HEK293T (cell line): ENCODE data around the gene NKIRAS2.

Experiments
- CTCF ChIA-PET: fragments of 350-600 bp; formaldehyde crosslinking; extraction: SDS; loops from one replicate; lab custom pipeline; 2021; ENCODE audit warnings: antibody characterized with exemption, inconsistent platforms; lab: Yijun Ruan, JAX
- POLR2A ChIA-PET: fragments of 350-600 bp; formaldehyde crosslinking; extraction: SDS; loops from one replicate; lab custom pipeline; 2020; ENCODE audit warnings: antibody characterized with exemption, inconsistent platforms; lab: Yijun Ruan, JAX
- DNase-seq: peaks from one replicate; pipeline ENCODE4 v3.0.0; 2012; ENCODE audit warnings: mixed read lengths; ENCODE audit errors: extremely low spot score
- ARNT ChIP-seq: fragments of 450-650 bp; IDR thresholded peaks from 2 replicates; pipeline ENCODE4 v1.6.1; 2017; ENCODE audit warnings: mild to moderate bottlenecking
- BHLHE40 ChIP-seq: fragments of 450-650 bp; IDR thresholded peaks from 2 replicates; pipeline ENCODE4 v1.6.1; 2016; ENCODE audit warnings: mild to moderate bottlenecking, moderate library complexity, borderline replicate concordance
- CTBP1 ChIP-seq: fragments of 450-650 bp; IDR thresholded peaks from 2 replicates; pipeline ENCODE4 v1.6.1; 2016; ENCODE audit warnings: borderline replicate concordance
- ELF4 ChIP-seq: fragments of 450-650 bp; IDR thresholded peaks from 2 replicates; pipeline ENCODE4 v1.6.1; 2017; ENCODE audit warnings: antibody characterized with exemption
- FOXA1 ChIP-seq: fragments of 450-650 bp; IDR thresholded peaks from 2 replicates; pipeline ENCODE4 v1.6.1; 2016; ENCODE audit warnings: mild to moderate bottlenecking
- FOXK2 ChIP-seq: fragments of 450-650 bp; IDR thresholded peaks from 2 replicates; pipeline ENCODE4 v1.6.1; 2016; ENCODE audit warnings: mild to moderate bottlenecking
- FOXM1 ChIP-seq: fragments of 450-650 bp; IDR thresholded peaks from 2 replicates; pipeline ENCODE4 v1.6.1; 2017; ENCODE audit warnings: mild to moderate bottlenecking, borderline replicate concordance
- HDGF ChIP-seq: fragments of 450-650 bp; IDR thresholded peaks from 2 replicates; pipeline ENCODE4 v1.6.1; 2017; ENCODE audit warnings: antibody characterized with exemption, borderline replicate concordance
- L3MBTL2 ChIP-seq: fragments of 450-650 bp; conservative IDR thresholded peaks from 2 replicates; pipeline ENCODE4 v1.6.1; 2016; ENCODE audit warnings: mild to moderate bottlenecking
- LEF1 ChIP-seq: fragments of 450-650 bp; IDR thresholded peaks from 2 replicates; pipeline ENCODE4 v1.6.1; 2017; ENCODE audit warnings: mild to moderate bottlenecking, borderline replicate concordance
- NFRKB ChIP-seq: fragments of 450-650 bp; IDR thresholded peaks from 2 replicates; pipeline ENCODE4 v1.6.1; 2016; ENCODE audit warnings: mild to moderate bottlenecking, moderate library complexity
- SP1 ChIP-seq: fragments of 450-650 bp; IDR thresholded peaks from 2 replicates; pipeline ENCODE4 v1.6.1; 2017
- SUZ12 ChIP-seq: fragments of 450-650 bp; IDR thresholded peaks from 2 replicates; pipeline ENCODE4 v1.6.1; 2016; ENCODE audit warnings: mild to moderate bottlenecking
- TARDBP ChIP-seq: fragments of 450-650 bp; IDR thresholded peaks from 2 replicates; pipeline ENCODE4 v1.6.1; 2016
- ZNF384 ChIP-seq: fragments of 450-650 bp; IDR thresholded peaks from 2 replicates; pipeline ENCODE4 v1.6.1; 2016
- TF ChIP-seq, protein P1 (sequence below): fragments of 450-650 bp; IDR thresholded peaks from 2 replicates; pipeline ENCODE4 v1.6.1; 2016

NKIRAS2 gene

DNA sequence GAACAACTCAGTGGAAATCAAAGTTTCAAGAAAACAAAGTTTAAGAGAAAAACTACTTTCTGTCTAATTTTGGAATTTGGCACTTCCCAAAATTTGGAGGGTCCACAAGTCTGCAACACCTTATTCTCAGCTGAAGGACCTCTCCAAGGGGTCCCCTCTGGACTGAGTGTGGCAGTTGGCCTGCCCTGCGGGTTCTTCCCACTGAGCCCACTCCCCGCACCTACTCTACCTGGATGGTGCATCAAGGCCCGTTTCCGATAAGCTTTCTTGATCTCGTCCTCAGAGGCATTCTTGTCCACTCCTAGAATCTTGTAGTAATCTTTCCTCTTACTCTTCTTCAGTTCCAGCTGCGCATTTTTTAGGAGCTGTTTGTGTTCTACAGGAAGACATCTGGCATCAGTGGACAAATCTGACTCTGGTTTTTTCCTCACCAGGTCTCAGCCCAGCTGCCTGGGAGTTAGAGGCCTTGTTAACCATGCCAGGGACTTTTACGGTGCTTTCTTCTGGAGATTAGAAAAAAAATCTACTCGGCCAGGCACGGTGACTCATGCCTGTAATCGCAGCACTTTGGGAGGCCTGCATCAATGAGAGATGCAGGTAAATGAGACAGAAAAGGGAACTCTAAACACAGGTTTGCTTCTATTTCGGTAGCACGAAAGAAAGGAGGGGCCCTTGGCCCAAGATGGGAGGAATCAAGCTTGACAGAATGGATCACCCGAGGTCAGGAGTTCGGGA lies 37.7 kb upstream of the NKIRAS2 start:
- CTCF ChIA-PET, result no interaction called here
- POLR2A ChIA-PET, result interaction anchor here (3.3 kb wide), 1 partner anchor 15 kb away, joined by 13 read pairs; the partner anchor contains the start of gene CNP
- no peak for DNase-seq

DNA sequence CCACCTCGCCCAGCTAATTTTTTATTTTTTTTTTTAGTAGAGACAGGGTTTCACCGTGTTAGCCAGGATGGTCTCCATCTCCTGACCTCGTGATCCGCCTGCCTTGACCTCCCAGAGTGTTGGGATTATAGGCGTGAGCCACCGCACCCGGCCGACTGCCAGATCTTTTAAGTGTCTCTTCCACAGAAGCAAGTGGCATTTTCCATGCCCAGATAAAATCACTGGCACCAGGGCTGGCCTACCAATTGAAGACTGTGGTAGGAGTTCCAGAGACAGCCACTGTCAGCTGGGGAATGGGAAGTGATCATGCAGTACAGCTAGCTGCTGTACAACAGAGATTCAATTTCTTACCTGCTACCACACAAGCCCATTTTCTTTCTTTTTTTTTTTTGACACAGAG lies 35.4 kb upstream of the NKIRAS2 start:
- TF ChIP-seq FOXM1 (no peak), SP1 (no peak), FOXA1 (no peak), CTBP1 (no peak), FOXK2 (no peak), TARDBP (no peak), HDGF (no peak), ARNT (no peak), NFRKB (no peak), ELF4 (no peak), L3MBTL2 (no peak), BHLHE40 (no peak), SUZ12 (no peak), ZNF384 (no peak)
- TF ChIP-seq, protein P1, sequence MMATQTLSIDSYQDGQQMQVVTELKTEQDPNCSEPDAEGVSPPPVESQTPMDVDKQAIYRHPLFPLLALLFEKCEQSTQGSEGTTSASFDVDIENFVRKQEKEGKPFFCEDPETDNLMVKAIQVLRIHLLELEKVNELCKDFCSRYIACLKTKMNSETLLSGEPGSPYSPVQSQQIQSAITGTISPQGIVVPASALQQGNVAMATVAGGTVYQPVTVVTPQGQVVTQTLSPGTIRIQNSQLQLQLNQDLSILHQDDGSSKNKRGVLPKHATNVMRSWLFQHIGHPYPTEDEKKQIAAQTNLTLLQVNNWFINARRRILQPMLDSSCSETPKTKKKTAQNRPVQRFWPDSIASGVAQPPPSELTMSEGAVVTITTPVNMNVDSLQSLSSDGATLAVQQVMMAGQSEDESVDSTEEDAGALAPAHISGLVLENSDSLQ, result no peak
- no peak for DNase-seq
- CTCF ChIA-PET, result no interaction called here
- POLR2A ChIA-PET, result interaction anchor here (0.8 kb wide), 1 partner anchor 34 kb away, joined by 4 read pairs; no protein-coding TSS in a partner anchor

More for the DNA sequence above, 37.7 kb upstream of the NKIRAS2 start:
- TF ChIP-seq TARDBP (no peak), CTBP1 (no peak), L3MBTL2 (no peak), BHLHE40 (no peak), FOXA1 (no peak)
- TF ChIP-seq, protein P1, result no peak

DNA sequence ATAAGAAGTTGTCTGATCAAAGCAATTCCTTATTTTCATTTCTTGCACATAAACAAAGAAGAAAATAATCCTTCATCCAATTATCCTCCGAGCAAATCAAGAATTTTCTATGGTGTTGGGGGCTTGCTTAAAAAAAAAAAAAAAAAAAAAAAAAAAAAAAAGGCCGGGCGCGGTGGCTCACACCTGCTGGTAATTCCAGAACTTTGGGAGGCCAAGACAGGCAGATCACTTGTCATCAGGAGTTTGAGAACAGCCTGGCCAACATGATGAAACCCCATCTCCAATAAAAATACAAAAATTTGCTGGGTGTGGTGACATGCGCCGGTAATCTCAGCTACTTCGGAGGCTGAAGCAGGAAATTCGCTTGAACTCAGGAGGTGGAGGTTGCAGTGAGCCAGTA lies 34.0 kb upstream of the NKIRAS2 start:
- CTCF ChIA-PET, result no interaction called here
- POLR2A ChIA-PET, result no interaction called here
- TF ChIP-seq ZNF384 (peak; percentile 47; the same call in 1 of the 2 replicates), L3MBTL2 (no peak)
- DNase-seq, result no peak

DNA sequence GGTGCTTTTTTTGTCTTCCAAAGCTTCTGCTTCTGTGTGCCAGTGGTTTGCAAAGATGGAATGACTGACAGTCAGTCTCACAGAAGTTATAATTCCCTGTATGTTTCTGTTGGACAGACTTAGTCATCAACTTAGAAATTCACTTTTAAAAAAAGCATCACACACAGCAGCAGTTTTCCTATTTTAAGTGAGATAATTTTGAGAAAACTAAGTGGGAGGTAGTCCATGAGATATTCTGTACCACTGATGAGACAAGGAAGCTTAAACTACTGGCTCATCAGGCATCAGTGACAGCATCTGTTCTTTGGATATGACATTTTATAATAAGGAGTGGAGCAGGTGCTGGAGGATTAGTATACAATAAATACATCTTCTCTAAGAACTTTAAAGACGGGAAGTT lies 33.3 kb upstream of the NKIRAS2 start:
- DNase-seq, result no peak
- POLR2A ChIA-PET, result no interaction called here
- TF ChIP-seq NFRKB, result no peak
- TF ChIP-seq SUZ12, result no peak
- no peak for TF ChIP-seq FOXK2
- TF ChIP-seq FOXA1, result no peak
- no peak for TF ChIP-seq ARNT
- TF ChIP-seq FOXM1, result no peak
- TF ChIP-seq, protein P1, result no peak
- TF ChIP-seq CTBP1, result no peak
- no peak for TF ChIP-seq ZNF384
- no peak for TF ChIP-seq LEF1
- TF ChIP-seq L3MBTL2, result no peak
- no peak for TF ChIP-seq TARDBP
- no peak for TF ChIP-seq SP1
- CTCF ChIA-PET, result no interaction called here

DNA sequence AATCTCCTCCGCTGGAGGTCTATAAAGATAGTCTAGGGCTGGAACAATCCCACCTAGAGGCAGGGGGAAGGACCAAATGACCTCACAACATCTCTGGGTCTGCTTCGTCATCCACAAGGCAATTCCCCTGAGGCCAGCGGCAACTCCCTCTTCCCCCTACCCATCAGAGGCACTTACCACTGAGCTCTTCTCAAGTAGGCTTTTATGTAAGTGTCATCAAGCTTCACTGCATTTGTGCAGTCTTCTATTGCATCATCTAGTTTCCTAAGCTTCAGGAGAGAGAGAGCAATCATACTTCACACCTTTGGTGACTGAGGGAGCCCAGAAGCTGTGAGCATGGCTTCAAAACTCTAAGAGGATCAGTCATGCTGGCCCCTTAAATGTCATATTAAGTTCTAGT lies 32.2 kb upstream of the NKIRAS2 start:
- DNase-seq, result no peak
- CTCF ChIA-PET, result interaction anchor here (0.8 kb wide), 1 partner anchor 34 kb away, joined by 5 read pairs; no protein-coding TSS in a partner anchor
- POLR2A ChIA-PET, result interaction anchor here (0.8 to 1.8 kb wide), 3 partner anchors 27 to 126 kb away, joined by 3 to 8 read pairs (median 3); partner anchors contain the start of gene DNAJC7

DNA sequence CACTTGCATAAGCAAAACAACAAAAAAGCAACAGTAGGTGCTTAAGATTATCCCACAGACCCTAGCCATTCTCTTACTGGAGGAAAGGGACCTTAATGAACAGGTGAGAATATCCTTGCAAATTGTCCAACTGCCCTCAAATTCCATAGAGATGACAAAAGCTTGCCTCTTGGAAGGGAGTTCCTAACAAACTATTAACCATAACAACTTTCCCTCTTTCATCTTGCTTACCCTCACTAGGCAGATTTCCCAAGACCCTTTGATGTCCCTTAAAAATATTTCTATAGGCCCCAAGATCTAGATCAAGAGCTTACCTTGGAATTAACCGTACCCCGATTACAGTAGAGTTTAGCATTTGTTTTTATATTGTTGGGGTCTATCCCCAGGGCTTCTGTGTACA lies 31.5 kb upstream of the NKIRAS2 start:
- no peak for TF ChIP-seq FOXM1
- no peak for TF ChIP-seq SUZ12
- TF ChIP-seq ARNT, result no peak
- no peak for TF ChIP-seq FOXK2
- no peak for TF ChIP-seq LEF1
- no peak for TF ChIP-seq NFRKB
- no peak for TF ChIP-seq FOXA1
- no peak for TF ChIP-seq ELF4
- TF ChIP-seq CTBP1, result no peak
- no peak for TF ChIP-seq SP1
- TF ChIP-seq, protein P1, result no peak
- no peak for TF ChIP-seq L3MBTL2
- TF ChIP-seq ZNF384, result no peak
- no peak for TF ChIP-seq TARDBP
- no peak for TF ChIP-seq HDGF
- TF ChIP-seq BHLHE40, result no peak
- POLR2A ChIA-PET, result interaction anchor here (1.6 to 1.8 kb wide), 2 partner anchors 29 to 125 kb away, joined by 3 to 8 read pairs; partner anchors contain the start of gene DNAJC7
- CTCF ChIA-PET, result no interaction called here
- no peak for DNase-seq

More for the DNA sequence above, 32.2 kb upstream of the NKIRAS2 start:
- TF ChIP-seq L3MBTL2, result no peak
- TF ChIP-seq LEF1, result no peak
- TF ChIP-seq FOXA1, result no peak
- TF ChIP-seq FOXK2, result no peak
- TF ChIP-seq SP1, result no peak
- no peak for TF ChIP-seq ZNF384
- TF ChIP-seq BHLHE40, result no peak
- TF ChIP-seq HDGF, result no peak
- TF ChIP-seq ARNT, result no peak
- TF ChIP-seq NFRKB, result no peak
- TF ChIP-seq FOXM1, result no peak
- TF ChIP-seq SUZ12, result no peak
- no peak for TF ChIP-seq CTBP1
